Prostate gland (tissue), 2 donors: ENCODE results near the gene TMEM208.

ENCODE experiments used
- POLR2A ChIP-seq: fragments of 450-650 bp; IDR thresholded peaks from one replicate; pipeline ENCODE4 v1.6.1; 2016; ENCODE audit warnings: antibody characterized with exemption, mild to moderate bottlenecking
- POLR2AphosphoS5 ChIP-seq: sonication (generic); formaldehyde crosslinking; IDR thresholded peaks from one replicate; pipeline ENCODE4 v1.6.1; 2017; ENCODE audit warnings: antibody characterized with exemption
- TF ChIP-seq, protein P1 (sequence below), 4 experiments: fragments of 200-600 bp in 2 of 4; fragments of 450-650 bp in 2 of 4; sonication (generic) in 2 of 4; IDR thresholded peaks; 1 replicate in 3 of 4; 2 replicates in 1 of 4; pipeline ENCODE4 v1.5.1; 2016 to 2019; ENCODE audit warnings: antibody characterized with exemption in 4 of 4, mild to moderate bottlenecking in 2 of 4, moderate library complexity in 2 of 4

DNA sequence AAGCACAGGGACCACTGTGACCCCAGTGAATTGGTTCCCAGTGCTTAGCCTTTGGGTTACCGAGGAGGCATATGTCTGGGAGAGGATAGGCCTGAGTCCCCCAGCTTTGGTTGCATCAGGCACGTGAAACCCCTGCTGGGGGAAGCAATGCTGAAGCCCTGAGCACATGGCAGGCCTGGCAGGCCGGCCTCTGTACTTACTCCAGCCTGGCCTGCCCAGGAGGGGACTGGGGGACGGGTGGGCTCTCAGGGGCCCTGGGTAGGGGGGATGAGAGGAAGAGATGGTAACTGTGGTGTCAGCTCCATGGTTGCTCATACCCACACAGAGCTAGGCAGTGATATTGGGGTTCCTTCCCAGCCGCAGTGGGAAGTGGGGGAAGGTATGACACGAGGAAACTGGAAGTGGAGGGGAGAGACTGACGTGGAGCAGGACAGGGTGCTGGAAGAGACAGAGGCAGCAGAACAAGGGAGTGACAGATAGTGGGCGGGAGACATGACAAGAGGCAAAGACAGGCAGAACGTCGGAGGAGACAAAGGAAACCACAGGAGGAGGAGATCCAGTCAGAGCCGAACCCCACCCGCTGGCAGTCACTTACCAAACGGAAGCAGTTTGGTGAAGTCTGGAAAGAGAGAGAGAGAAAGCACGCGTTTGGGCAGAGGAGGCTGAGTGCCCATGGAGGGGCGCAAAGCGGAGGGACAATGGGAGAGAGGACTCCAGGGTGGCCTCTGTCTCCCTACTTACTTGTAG, 9.1 kb downstream of the TMEM208 start:
- TF ChIP-seq, protein P1, sequence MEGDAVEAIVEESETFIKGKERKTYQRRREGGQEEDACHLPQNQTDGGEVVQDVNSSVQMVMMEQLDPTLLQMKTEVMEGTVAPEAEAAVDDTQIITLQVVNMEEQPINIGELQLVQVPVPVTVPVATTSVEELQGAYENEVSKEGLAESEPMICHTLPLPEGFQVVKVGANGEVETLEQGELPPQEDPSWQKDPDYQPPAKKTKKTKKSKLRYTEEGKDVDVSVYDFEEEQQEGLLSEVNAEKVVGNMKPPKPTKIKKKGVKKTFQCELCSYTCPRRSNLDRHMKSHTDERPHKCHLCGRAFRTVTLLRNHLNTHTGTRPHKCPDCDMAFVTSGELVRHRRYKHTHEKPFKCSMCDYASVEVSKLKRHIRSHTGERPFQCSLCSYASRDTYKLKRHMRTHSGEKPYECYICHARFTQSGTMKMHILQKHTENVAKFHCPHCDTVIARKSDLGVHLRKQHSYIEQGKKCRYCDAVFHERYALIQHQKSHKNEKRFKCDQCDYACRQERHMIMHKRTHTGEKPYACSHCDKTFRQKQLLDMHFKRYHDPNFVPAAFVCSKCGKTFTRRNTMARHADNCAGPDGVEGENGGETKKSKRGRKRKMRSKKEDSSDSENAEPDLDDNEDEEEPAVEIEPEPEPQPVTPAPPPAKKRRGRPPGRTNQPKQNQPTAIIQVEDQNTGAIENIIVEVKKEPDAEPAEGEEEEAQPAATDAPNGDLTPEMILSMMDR (IDR thresholded peaks at IDR 0.05): no peak
- no peak for TF ChIP-seq POLR2A
- no peak for TF ChIP-seq POLR2AphosphoS5
